Liver (tissue), 9 donors: Measurements from ENCODE around the gene ZNF22. TPM values are rescaled to one million over a fixed set of nuclear protein-coding genes. Genes with fewer than 3 reads are reported as not detected.

ENCODE experiments used
- DNase-seq: peaks from one replicate; pipeline ENCODE4 v3.0.0-alpha.2; 2017; ENCODE audit warnings: low spot score
- H3K27ac ChIP-seq, 2 donors: one replicate each; pipeline ENCODE4 v1.7.0; 2013; ENCODE audit warnings: inconsistent platforms in 2 of 2, low read length in 2 of 2, control low read depth in 1 of 2, low read depth in 1 of 2, mild to moderate bottlenecking in 1 of 2
- H3K27me3 ChIP-seq, 4 donors: one replicate each; pipeline versions ENCODE4 v1.6.1 to v1.7.0; 2013; ENCODE audit warnings: low read length in 3 of 4, inconsistent platforms in 1 of 4, mild to moderate bottlenecking in 1 of 4, moderate library complexity in 1 of 4; ENCODE audit not compliant: control insufficient read depth in 4 of 4, insufficient read depth in 4 of 4
- H3K36me3 ChIP-seq, 4 donors: one replicate each; pipeline versions ENCODE4 v1.6.1 to v1.7.0; 2013; ENCODE audit warnings: low read length in 3 of 4, mild to moderate bottlenecking in 3 of 4, low read depth in 1 of 4, moderate library complexity in 1 of 4; ENCODE audit not compliant: control insufficient read depth in 4 of 4, insufficient read depth in 3 of 4
- H3K4me1 ChIP-seq, 4 donors: one replicate each; pipeline versions ENCODE4 v1.6.1 to v1.7.0; 2013; ENCODE audit warnings: low read length in 3 of 4, mild to moderate bottlenecking in 3 of 4, moderate library complexity in 1 of 4; ENCODE audit not compliant: control insufficient read depth in 4 of 4, insufficient read depth in 4 of 4
- H3K4me3 ChIP-seq, 3 donors: one replicate each; pipeline versions ENCODE4 v1.6.1 to v1.7.0; 2013; ENCODE audit warnings: low read length in 3 of 3, control low read depth in 1 of 3, low read depth in 1 of 3, mild to moderate bottlenecking in 1 of 3
- H3K9ac ChIP-seq, 2 donors: one replicate each; pipeline ENCODE4 v1.7.0; 2013; ENCODE audit warnings: low read length in 2 of 2, mild to moderate bottlenecking in 2 of 2, moderate library complexity in 2 of 2, control low read depth in 1 of 2, low read depth in 1 of 2
- H3K9me3 ChIP-seq, 4 donors: one replicate each; pipeline versions ENCODE4 v1.6.1 to v1.7.0; 2013; ENCODE audit warnings: low read length in 3 of 4; ENCODE audit not compliant: control insufficient read depth in 4 of 4
- CTCF ChIP-seq: fragments of 150-350 bp; IDR thresholded peaks from 2 replicates; pipeline ENCODE4 v1.5.1; 2017; ENCODE audit warnings: improper control_type of control experiment, low read depth, low read length; ENCODE audit not compliant: missing input control
- EGR1 ChIP-seq, 2 donors: IDR thresholded peaks; 2 replicates each; pipeline ENCODE4 v1.6.1; 2016 to 2018; ENCODE audit warnings: antibody characterized with exemption in 2 of 2, low read depth in 2 of 2
- FOXA1 ChIP-seq: IDR thresholded peaks from 2 replicates; pipeline ENCODE4 v1.6.1; 2016; ENCODE audit warnings: antibody characterized with exemption
- FOXA2 ChIP-seq: IDR thresholded peaks from 2 replicates; pipeline ENCODE4 v1.6.1; 2016; ENCODE audit warnings: antibody characterized with exemption
- GABPA ChIP-seq, 2 donors: IDR thresholded peaks in 1 of 2; conservative IDR thresholded peaks in 1 of 2; 2 replicates each; pipeline ENCODE4 v1.6.1; 2016; ENCODE audit warnings: antibody characterized with exemption in 2 of 2, mild to moderate bottlenecking in 1 of 2, moderate library complexity in 1 of 2
- HNF4A ChIP-seq, 2 donors: conservative IDR thresholded peaks; 2 replicates each; pipeline ENCODE4 v1.6.1; 2016; ENCODE audit warnings: antibody characterized with exemption in 2 of 2, mild to moderate bottlenecking in 2 of 2
- HNF4G ChIP-seq: IDR thresholded peaks from 2 replicates; pipeline ENCODE4 v1.6.1; 2016; ENCODE audit warnings: antibody characterized with exemption
- JUND ChIP-seq, 2 donors: IDR thresholded peaks; 2 replicates each; pipeline ENCODE4 v1.6.1; 2016; ENCODE audit warnings: antibody characterized with exemption in 2 of 2
- NR2F2 ChIP-seq: IDR thresholded peaks from 2 replicates; pipeline ENCODE4 v1.6.1; 2016; ENCODE audit warnings: antibody characterized with exemption
- RAD21 ChIP-seq, 2 donors: IDR thresholded peaks; 2 replicates each; pipeline ENCODE4 v1.6.1; 2016; ENCODE audit warnings: antibody characterized with exemption in 2 of 2, mild to moderate bottlenecking in 2 of 2
- REST ChIP-seq: IDR thresholded peaks from 2 replicates; pipeline ENCODE4 v1.6.1; 2016; ENCODE audit warnings: antibody characterized with exemption, mild to moderate bottlenecking
- RXRA ChIP-seq, 2 donors: IDR thresholded peaks; 2 replicates each; pipeline ENCODE4 v1.6.1; 2017 to 2018; ENCODE audit warnings: antibody characterized with exemption in 2 of 2, mild to moderate bottlenecking in 1 of 2
- SP1 ChIP-seq: IDR thresholded peaks from 2 replicates; pipeline ENCODE4 v1.6.1; 2018; ENCODE audit warnings: antibody characterized with exemption, mild to moderate bottlenecking
- TAF1 ChIP-seq: conservative IDR thresholded peaks from 2 replicates; pipeline ENCODE4 v1.6.1; 2016; ENCODE audit warnings: antibody characterized with exemption, mild to moderate bottlenecking
- YY1 ChIP-seq: IDR thresholded peaks from 2 replicates; pipeline ENCODE4 v1.6.1; 2016; ENCODE audit warnings: antibody characterized with exemption, mild to moderate bottlenecking
- WGBS: extraction: QIAGEN DNeasy Blood & Tissue Kit; methylation state at CpG from one replicate; pipeline ENCODE4 v1.1.7; 2013; 5-methylcytosine and 5-hydroxymethylcytosine counted together
- polyA plus RNA-seq, 2 donors: library from polyadenylated mRNA; stranded (reverse) in 1 of 2; unstranded in 1 of 2; fragments of 200-250 nt in 1 of 2; fragments of >200 nt in 1 of 2; fragmentation: Nextera tagmentation in 1 of 2; extraction: Ambion mirVana in 1 of 2; gene quantifications; one replicate each; pipeline versions ENCODE4 v1.2.1 to v1.2.3, GENCODE V29; 2013 to 2015
- total RNA-seq, 2 donors: library from RNA; depleted of rRNA; stranded (reverse); fragments of >200 nt; gene quantifications; one replicate each; pipeline ENCODE4 v1.2.3, GENCODE V29; 2014
- TF ChIP-seq, protein P1 (sequence below): IDR thresholded peaks from 2 replicates; pipeline ENCODE4 v1.6.1; 2016; ENCODE audit warnings: antibody characterized with exemption
- TF ChIP-seq, protein P2 (sequence below): IDR thresholded peaks from 2 replicates; pipeline ENCODE4 v1.6.1; 2016; ENCODE audit warnings: antibody characterized with exemption
- TF ChIP-seq, protein P3 (sequence below): IDR thresholded peaks from 2 replicates; pipeline ENCODE4 v1.6.1; 2016; ENCODE audit warnings: antibody characterized with exemption
- donor health status: healthy.
- donor health status: healthy.
- donor health status: healthy.
- donor health status: healthy.
- donor health status: healthy.

The ZNF22 gene
- total and polyA plus RNA-seq, 4 donors: 10.3 to 22.6 (median 20.3) TPM

GRCh38 chr10:45000138-45000751 is 478 bp upstream of the ZNF22 start:
- H3K4me3 ChIP-seq: peak overlapping the region; percentile 61 to 79 (median 73)
- peaks cover 0 to 5% (median 1%) of the 10 kb centered on the region in 4 donors for H3K9me3 ChIP-seq
- peaks cover 16 to 62% (median 45%) of the 10 kb centered on the region in 4 donors for H3K4me1 ChIP-seq
- peak overlapping the region; percentile 61 to 89 for H3K9ac ChIP-seq
- peak overlapping the region; percentile 95 to 98 for H3K27ac ChIP-seq
- TF ChIP-seq, protein P1, sequence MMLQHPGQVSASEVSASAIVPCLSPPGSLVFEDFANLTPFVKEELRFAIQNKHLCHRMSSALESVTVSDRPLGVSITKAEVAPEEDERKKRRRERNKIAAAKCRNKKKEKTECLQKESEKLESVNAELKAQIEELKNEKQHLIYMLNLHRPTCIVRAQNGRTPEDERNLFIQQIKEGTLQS: peak; percentile 66
- TF ChIP-seq CTCF: no peak
- peak; percentile 93 to 97 for TF ChIP-seq HNF4A (conservative IDR thresholded peaks at IDR 0.05)
- TF ChIP-seq SP1: peak; percentile 97
- TF ChIP-seq, protein P2, sequence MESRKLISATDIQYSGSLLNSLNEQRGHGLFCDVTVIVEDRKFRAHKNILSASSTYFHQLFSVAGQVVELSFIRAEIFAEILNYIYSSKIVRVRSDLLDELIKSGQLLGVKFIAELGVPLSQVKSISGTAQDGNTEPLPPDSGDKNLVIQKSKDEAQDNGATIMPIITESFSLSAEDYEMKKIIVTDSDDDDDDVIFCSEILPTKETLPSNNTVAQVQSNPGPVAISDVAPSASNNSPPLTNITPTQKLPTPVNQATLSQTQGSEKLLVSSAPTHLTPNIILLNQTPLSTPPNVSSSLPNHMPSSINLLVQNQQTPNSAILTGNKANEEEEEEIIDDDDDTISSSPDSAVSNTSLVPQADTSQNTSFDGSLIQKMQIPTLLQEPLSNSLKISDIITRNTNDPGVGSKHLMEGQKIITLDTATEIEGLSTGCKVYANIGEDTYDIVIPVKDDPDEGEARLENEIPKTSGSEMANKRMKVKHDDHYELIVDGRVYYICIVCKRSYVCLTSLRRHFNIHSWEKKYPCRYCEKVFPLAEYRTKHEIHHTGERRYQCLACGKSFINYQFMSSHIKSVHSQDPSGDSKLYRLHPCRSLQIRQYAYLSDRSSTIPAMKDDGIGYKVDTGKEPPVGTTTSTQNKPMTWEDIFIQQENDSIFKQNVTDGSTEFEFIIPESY: peak; percentile 40
- TF ChIP-seq, protein P3, sequence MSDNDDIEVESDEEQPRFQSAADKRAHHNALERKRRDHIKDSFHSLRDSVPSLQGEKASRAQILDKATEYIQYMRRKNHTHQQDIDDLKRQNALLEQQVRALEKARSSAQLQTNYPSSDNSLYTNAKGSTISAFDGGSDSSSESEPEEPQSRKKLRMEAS: peak; percentile 67
- peak; percentile 63 for TF ChIP-seq REST
- TF ChIP-seq NR2F2: no peak
- TF ChIP-seq FOXA2: peak; percentile 55
- TF ChIP-seq GABPA (IDR thresholded peaks at IDR 0.05 in 1 of 2, conservative IDR thresholded peaks at IDR 0.05 in 1 of 2): no peak
- TF ChIP-seq TAF1: peak; percentile 84
- peak; percentile 91 for TF ChIP-seq HNF4G
- peak in 1 of 2 donors; percentile 11 for TF ChIP-seq EGR1 (IDR thresholded peaks at IDR 0.05; ENCODE audit: low read depth in 2 of 2)
- peak; percentile 69 to 84 for TF ChIP-seq JUND (IDR thresholded peaks at IDR 0.05)
- peak; percentile 84 to 89 for TF ChIP-seq RXRA (IDR thresholded peaks at IDR 0.05)
- peak; percentile 24 to 43 for TF ChIP-seq RAD21 (IDR thresholded peaks at IDR 0.05)
- TF ChIP-seq YY1: peak; percentile 61
- peak; percentile 57 for TF ChIP-seq FOXA1
- H3K27me3 ChIP-seq: no peaks in the 10 kb centered on the region
- peaks cover 0 to 8% (median 5%) of the 10 kb centered on the region in 4 donors for H3K36me3 ChIP-seq
- WGBS: 15% methylated on average over 12 of the region's 12 CpGs
- peak; percentile 59 for DNase-seq
